ENCODE data around the gene GNL1.
"Not testable (repeated sequence)": the region's sequence is repeated elsewhere in the genome, so short reads cannot be mapped to it uniquely, and the experiment has no call there.

GRCh38 chr6:30521082-30521481 is 35.2 kb downstream of the GNL1 start:
- TF ChIP-seq CTCF (conservative IDR thresholded peaks at IDR 0.05; ENCODE audit: low read depth, low read length); EZH2 (IDR thresholded peaks at IDR 0.05; ENCODE audit: borderline replicate concordance, low read depth, low read length, poor library complexity, severe bottlenecking): not testable (repeated sequence)

Data from A673 (cell line).